Lung microvascular endothelial cell (primary cell): Measurements from ENCODE around the gene PTBP3. TPM values are rescaled to one million over a fixed set of nuclear protein-coding genes. Genes with fewer than 3 reads are reported as not detected.
A peak's percentile ranks its signal among the peaks of the same experiment; 100 is the strongest.

Experiments used
- DNase-seq, 2 donors: peaks; one replicate each; pipeline versions ENCODE4 v3.0.0 to v3.0.0-alpha.2; 2010; ENCODE audit warnings: low read depth in 2 of 2
- total RNA-seq: library from RNA; depleted of rRNA; stranded (reverse); fragments of >200 nt; gene quantifications from 2 replicates; pipeline ENCODE4 v1.2.1, GENCODE V29; 2014

PTBP3 gene
- total RNA-seq, 1 donor from 2014 or later = 32.9 TPM

DNA sequence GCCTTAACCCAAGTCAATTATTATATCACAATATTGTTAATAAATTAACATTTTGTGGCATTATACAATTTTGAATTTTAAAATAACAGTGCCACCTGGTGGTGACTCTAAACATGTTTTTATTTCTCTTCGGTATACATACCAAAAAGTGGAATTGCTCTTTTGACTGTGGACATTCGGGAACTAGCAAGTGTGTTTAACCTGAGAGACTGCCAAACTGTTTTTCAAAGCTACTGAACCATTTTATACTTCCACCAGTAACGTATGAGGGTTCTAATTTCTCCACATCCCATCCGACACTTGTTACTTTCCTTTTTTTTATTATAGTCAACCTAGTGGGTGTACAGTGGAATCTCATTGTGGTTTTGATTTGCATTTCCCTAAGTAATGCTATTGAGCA, 28.2 kb upstream of the PTBP3 start:
- DNase-seq = peak; percentile 59 to 68

DNA sequence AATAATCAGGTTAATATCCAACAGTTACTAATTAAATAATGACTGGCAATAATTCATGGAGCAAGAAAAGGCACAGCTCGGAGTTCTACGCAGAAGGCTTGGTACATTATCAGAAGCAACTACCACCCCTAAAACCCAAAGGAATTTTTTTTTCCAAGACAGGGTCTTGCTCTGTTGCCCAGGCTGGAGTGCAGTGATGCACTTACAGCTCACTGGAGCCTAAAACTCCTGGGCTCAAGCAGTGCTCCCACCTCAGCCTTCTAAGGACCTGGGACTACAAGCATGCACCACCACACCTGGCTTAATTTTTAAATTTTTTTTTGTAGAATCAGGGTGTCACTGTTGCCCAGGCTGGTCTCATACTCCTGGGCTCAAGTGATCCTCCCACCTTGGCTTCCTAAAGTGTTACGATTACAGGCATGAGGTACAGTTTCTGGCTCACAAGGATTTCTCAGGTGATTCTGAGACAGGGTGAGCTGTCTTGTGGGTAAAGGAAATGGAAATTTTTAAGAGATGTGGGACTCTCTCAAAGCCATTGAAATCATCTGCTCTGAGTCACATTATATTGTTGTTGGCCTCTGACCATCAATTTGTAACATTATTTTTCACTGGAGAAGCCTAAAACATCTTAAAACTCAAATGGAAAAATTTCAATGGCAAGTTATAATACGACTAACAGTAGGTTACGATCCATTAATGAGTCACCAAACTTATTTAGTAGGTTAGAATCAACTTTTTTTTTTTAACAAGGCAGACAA, 26.8 kb upstream of the PTBP3 start:
- peak in 1 of 2 donors; percentile 16 for DNase-seq

DNA sequence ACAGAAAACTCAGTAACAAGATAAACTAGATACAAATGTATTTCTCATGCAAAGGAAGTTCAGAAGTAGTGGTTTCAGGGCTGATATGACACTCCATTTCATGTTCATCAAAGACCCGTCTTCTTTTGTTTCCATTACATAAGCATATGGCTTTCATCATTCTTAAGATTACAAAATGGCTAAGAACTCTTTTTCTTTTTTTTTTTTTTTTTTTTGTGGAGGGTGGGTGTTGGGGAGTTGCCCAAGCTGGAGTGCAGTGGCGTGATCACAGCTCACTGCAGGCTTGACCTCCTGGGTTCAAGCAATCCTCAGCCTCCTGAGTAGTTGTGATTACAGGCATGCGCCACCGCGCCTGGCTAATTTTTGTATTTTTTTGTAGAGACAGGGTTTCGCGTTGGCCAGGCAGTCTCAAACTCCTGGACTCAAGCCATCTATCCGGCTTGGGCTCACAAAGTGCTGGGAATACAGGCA, 22.0 kb upstream of the PTBP3 start:
- DNase-seq = no peak

DNA sequence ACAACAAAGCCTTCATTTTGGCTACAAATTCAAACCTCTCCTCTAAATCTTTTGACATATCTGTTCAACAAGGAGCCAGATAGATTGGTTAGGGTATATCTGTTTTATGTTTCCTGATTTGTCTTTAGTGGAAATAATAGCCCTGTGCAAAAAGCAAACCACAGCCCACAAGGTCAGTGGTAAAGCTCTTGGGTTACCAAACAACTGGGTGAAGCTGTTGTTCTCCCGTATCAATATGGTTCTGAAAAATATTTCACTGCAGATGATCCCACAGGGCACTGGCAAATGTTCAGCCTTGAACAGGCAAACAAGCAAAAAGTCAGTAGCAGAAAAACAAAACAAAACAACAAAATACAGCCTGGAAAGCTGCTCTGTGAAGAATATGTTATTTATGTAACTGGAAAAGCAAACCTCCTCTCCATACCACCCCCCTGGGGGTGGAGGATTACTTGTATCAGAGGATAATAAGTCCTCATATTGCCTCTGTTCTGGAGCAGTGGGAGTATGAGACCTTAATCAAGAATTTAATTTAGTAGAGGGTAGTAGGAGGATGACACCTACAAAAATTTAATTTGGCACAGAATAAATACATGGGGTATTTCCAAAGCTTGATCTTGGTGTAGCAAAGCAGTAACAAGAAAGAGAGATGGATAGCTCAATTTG, 20.8 kb upstream of the PTBP3 start:
- no peak for DNase-seq

DNA sequence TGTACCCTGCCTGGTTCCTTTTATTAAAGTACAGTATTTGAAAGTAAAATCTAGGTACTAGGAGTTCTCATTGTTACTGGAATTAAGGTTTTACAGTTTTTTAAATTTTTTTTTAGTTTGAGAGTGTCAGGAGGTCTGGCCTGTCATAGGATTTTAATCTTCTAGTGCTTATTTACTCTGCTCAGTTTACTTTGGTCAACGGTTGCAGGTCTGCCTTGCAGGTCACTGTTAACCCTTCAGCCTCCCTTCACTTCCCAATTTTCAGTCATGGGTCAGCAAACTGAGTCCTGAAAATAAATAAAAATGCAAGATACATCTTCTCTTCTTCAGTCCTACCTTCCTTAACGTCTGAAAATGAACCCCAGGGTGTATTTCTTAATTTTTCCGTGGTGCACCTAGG, 18.8 kb upstream of the PTBP3 start:
- no peak for DNase-seq

DNA sequence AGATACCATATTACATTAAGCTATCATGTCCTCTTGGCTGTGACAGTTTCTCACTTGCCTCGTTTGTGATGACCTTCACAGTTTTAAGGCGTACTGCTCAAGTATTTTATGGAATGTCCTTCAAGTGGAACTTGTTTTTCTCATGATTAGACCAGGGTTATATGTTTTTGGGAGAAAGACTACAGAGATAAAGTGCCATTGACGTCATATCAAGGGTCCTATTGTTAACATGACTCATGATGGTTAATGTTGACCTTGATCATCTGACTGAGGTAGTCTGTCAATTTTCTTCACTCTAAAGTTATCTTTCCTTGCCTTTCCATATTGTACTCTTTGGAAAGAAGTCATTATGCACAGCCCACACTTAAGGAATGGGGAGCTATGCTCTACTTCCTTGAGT, 17.8 kb upstream of the PTBP3 start:
- DNase-seq = no peak

DNA sequence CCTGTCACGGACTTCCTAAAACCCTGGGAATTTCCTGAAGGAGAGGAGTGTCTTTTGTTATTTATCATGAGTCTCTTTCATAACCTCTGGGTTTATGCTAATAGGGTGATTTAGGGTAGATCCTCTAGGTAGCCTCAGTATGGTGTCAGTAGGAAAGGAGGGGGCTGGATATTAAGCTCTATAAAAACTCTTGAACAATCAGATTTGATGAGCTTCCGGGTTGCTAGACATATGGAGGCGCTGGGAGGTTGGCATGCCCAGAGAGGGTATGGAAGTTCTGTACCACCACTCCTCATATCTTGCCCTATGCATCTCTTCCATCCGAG, 15.6 kb upstream of the PTBP3 start:
- no peak for DNase-seq

DNA sequence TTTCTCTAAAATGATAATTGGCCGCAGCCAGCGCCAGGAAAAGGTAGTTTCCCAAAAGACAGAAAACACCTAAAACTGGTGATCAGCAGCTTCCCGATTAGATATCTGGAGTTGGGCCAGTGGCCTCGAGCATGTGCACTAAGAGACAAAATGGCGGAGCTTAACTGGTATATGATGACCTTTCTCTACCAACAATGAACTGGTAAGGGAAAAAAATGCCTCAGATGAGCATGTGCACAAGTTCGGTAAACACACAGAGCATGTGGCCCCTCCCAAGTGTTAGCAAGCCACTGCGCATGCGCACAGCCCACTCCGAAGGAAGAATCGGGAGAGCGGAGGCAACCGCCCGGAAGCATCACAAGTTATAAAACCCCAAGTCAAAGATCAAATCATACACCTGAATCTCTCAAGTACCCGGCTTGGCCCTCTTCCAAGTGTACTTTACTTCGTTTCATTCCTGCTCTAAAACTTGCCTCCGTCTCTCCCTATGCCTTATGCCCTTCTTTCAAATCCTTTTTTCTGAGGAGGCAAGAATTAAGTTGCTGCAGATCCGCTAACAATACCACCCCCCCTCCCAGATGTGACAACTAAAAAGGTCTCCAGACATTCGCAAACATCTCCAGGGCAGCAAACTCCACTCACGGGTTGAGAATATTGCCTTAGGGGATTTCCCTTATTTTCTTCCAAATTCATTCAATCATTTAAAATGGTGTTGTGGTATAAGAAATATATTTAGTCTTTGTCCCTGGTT, 15.0 kb upstream of the PTBP3 start:
- peak; percentile 72 to 77 for DNase-seq

DNA sequence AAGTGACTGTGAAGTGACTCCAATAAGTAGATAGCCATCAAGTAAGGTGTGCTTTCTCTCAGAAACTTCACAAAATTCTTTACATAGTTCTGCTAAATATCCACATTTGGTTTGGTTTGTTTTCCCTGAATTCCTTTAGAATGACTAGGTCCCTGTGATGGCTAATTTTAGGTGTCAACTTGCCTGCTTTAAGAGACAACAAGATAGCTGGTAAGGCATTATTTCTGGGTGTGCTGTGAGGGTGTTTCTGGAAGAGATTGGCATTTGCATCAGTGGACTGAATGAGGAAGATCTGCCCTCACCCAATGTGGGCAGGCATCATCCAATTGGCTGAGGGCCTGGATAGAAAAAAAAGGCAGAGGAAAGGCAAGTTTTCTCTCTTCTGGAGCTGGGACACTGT, 8.3 kb upstream of the PTBP3 start:
- peak in 1 of 2 donors; percentile 27 for DNase-seq

DNA sequence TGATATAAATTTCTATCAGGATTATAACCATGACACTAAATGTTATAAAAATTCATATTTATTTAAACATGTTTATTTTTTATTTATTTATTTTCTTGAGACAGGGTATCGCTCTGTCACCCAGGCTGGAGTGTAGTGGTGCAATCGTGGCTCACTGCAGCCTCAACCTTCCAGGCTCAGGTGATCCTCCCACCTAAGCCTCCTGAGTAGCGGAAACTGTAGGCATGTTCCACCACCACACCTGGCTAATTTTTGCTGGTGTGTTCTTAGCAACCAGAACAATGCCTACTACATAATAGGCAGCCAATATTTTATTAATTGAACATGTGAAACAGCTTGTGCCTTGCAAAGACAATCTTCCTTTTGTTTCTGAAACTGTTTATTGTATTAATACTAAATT, 6.5 kb upstream of the PTBP3 start:
- DNase-seq = no peak

DNA sequence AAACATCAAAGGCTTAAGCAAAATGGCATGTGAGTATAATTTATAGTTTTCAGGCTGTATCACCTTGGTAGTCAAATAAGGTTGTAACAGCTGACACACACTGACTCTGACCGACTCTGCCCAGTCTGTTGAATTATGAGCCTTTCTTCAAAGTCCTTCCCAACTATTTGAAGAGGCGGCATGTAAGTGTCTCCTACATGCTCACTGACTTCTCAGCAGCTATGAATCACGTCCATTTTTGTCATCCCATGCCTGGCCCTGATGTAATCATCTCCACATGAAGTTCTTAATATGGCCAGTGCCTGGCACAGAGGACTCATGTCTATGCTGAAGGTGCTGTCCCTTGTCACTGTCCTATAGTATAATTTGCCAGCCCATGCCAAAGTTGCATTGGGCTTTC, 5.1 kb upstream of the PTBP3 start:
- no peak for DNase-seq

DNA sequence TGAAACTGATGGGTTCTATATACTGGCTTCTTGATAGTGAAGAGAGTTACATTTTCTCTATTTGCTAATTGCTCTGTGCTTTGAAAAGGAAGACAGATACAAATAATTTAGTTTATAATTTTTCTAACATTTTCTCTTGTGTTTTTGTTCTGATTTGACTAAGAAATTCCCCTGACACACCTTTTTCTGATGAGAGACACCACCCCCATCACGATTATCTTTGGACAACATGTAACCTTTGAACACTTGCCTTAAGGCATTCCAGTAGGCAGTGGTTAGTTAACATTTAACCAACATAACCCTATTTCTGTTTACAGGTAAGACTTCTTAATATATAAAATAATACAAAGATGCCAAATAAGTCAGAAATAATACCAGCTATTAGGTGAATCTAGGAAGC, 4.1 kb upstream of the PTBP3 start:
- DNase-seq = no peak

DNA sequence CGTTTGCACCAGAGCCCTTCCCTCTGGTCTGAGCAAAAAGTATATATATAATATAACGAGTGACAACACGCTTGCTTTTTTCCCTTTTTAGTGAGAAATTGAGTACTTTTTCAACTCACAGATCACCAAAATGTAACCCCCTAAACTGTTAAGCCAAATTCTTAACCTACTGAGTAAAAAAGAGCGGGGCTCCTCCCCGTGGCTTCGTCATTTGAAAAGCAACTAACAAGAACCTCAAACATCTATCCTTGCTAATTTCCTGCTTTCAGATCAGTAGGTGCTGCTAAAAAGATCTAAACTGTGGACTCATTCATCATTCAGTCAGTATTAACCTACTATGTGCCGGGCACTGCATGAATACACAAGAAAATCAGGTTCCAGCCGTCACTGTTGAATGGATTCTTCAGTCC, 1.0 kb upstream of the PTBP3 start:
- DNase-seq = peak in 1 of 2 donors; percentile 45

DNA sequence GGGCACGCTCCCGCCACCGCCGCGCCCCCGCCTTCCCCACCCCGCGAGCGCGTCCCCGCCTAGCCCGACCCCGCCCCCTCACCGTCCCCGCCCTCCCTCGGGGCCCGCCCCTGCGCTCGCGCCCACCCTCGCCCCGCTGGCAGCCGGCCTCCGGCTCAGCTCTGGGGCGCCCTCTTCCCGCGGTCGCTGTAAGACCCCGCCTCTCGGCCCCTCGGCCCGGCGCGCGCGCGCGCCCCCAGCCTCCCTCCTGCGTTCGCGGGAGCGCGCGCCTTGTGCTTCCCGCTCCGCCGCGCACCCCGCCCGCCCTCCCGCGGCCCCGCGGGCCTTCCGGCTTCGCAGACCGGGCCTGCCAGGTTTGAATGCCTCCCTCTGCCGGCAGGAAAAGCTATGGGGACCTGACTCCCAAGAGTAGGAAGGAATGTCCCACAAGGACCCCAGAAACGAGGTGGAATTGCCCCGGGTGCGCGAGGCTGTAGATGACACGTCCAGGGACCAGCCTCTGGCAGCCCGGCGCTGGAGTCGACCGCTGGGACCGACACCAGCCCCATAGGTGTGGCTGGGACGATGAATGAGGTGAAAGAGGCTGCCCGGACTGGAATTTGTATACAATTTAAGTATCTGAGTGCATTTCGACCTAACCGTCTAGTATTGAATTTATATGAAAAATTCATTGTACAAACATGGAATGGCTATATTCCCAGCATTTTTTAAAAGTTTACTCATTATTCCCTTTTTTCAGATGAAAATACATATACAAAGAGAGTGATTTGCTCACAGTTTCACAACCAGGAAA, 416 bp upstream of the PTBP3 start:
- peak; percentile 97 to 98 for DNase-seq

DNA sequence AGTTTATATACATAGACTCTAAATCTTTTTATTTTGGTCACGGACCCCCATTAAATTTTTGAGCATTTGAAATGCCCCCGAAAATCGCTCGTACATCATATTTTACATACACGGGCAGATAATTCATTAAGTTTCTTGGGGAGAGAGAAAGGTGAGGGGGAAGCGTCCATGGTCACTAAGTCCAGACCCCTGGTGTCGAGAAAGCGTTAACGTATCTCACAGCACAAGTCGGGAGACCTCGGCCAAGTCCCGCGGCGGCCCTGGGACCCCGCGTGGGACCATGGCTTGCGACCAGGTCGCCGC, 794 bp downstream of the PTBP3 start:
- DNase-seq = no peak

DNA sequence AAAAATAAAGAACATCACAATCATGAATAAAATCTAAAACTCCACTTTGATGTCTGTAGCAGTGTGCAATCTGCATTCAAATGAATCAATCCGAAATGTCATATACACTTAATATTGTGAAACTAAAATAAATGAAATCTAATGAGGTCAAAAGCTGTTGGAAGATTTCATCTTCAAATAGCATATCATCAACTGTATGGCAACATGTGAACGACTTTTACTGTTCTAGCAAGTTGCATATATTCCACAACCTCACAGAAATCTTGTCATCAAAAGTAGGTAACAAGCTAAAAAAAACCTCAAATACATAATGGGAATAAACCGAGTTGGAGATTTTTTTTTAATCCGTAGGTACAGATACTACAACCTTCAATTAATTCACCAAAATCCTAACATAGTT, 1.2 kb downstream of the PTBP3 start:
- no peak for DNase-seq

DNA sequence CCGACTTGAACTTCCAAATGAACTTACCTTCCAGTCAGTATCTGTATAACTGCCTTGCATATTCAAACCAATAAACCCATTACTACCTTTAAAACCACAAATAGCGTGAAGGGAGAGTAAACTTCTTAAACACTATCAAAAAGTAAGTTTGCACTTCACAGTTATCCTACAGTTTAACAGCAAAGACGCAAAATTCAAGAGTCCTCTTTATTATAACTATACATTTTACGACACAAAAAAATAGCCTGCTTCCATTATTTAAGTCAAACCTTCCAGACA, 1.8 kb downstream of the PTBP3 start:
- no peak for DNase-seq

DNA sequence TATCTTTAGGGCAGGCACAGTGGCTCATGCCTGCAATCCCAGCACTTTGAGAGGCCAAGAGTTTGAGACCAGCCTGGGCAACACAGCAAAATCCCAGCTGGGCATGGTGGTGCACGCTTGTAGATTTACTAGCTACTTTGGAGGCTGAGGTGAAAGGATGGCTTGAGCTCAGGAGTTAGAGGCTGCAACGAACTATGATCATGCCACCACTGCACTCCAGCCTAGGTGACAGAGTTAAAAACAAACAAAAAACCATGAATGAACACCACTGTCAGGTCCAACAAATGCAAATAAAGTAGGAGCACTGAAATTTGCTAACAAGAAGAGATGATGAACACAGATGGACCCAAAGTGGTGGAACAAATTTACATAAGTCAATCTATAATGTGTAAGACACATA, 4.9 kb downstream of the PTBP3 start:
- DNase-seq = no peak

DNA sequence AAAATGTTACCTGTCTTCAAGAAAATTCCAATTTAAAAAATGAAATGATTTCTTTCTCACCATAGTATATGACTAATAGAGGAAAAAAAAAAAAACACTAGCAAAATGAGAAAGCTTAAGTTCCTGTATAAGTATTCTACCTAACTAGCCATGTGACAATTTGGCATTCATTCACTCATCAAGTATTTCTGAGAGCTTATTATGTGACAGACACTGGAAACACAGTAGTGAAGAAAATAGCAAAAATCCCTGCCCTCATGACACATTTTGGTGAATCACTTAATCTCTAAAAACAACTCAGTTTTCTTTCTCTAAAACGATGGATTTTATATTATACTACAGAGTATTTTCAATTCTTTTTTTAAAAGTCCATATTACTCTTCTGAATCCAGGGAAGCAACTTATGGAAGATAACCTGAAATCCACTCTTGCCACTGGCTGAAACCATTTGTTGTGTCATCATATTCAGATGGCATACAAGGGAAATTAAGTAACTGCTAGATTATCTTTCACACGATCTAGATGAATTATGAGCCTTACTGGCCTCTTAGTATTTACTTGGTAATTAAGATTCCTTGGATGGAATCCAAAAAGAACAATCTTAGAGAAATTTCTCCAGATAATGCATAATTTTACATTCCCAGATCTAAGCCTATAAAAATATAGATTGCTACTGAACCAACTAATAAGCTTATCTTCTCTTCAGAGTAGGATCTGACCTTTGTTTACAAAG, 5.5 kb downstream of the PTBP3 start:
- DNase-seq = peak; percentile 13 to 44

DNA sequence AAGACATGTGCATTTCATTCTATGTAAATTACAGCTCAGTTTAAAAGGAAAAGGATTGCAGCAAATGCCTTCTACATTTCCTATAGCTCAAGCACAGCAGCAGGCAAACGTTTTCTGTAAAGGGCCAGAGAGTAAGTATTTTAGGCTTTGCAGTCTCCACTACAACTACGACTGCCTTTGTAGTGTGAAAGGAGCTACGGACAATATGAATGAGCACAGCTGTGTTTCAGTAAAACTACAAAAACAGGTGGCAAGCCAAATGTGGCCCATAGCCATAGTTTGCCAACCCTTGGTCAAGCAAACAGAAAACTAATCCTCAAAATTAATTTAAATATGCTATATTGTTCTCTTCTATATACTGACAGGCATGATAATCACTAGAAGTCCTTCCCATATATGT, 7.2 kb downstream of the PTBP3 start:
- DNase-seq = no peak

DNA sequence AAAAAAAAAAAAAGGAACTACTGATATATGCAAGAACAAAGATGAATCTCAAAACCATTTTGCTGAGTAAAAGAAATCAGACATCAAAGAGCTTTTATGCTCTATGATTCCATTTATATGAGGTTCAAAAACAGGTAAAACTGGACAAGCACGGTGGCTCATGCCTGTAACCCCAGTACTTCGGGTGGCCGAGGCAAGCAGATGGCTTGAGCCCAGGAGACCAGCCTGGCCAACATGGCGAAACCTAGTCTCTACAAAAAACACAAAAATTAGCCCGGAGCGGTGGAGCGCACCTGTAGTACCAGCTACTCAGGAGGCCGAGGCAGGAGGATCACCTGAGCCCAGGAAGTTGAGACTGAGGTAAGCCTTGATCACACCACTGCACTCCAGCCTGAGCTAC, 7.8 kb downstream of the PTBP3 start:
- no peak for DNase-seq

DNA sequence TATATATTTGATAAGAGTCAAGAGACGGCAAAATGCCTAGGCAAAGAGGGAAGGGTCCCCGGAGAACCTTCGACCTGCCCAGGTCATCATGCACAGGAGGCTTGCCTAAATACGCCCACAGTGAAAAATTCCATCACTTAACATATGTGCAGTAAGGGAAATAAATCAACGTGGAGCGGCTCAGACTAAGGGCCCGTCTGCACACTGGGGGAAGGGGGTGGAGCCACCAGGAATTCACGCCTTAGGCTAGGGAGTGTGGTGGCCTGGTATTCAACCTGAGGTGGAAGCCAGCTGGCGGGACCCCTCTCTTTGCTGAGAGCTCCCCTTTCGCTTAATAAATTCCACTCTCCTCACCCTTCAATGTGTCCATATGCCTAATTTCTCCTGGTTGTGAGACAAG, 8.3 kb downstream of the PTBP3 start:
- no peak for DNase-seq
